PC-3 (cell line): Measurements from ENCODE around the gene LAMTOR2. TPM values are rescaled to one million over a fixed set of nuclear protein-coding genes. Genes with fewer than 3 reads are reported as not detected.
A peak's percentile ranks its signal among the peaks of the same experiment; 100 is the strongest.

ENCODE experiments used
- ATAC-seq: fragments of 200-7000 bp; cut with Tn5 transposase; 2 replicates; pipeline ENCODE4 v1.9.1; 2020; ENCODE audit warnings: mild to moderate bottlenecking, moderate library complexity
- BruUV-seq: library from RNA; stranded (reverse); fragments of 400-500 nt; replicated peaks from 2 replicates; lab custom pipeline; 2021; lab: Mats Ljungman, UMichigan
- CTCF ChIA-PET: fragments of 300-600 bp; sonication (Branson Sonifier 250); formaldehyde crosslinking; loops from one replicate; lab custom pipeline; 2022; ENCODE audit warnings: antibody characterized with exemption; lab: Charles Lee
- POLR2A ChIA-PET: fragments of 300-600 bp; sonication (Branson Sonifier 250); formaldehyde crosslinking; loops from one replicate; lab custom pipeline; 2022; ENCODE audit warnings: antibody characterized with exemption; ENCODE audit not compliant: unreplicated experiment; lab: Charles Lee
- DNase-seq: peaks from one replicate; pipeline ENCODE4 v3.0.0-alpha.2; 2015
- H2AFZ ChIP-seq: fragments of 300-600 bp; sonication (generic); 2 replicates; pipeline ENCODE4 v1.6.0; 2016; ENCODE audit warnings: antibody characterized with exemption, low read length
- H3F3A ChIP-seq: fragments of 300-600 bp; sonication (generic); one replicate; pipeline ENCODE4 v1.6.0; 2017; ENCODE audit warnings: antibody characterized with exemption, low read length, control low read depth, mild to moderate bottlenecking; ENCODE audit not compliant: unreplicated experiment
- H3K27ac ChIP-seq: fragments of 300-600 bp; sonication (generic); 2 replicates; pipeline ENCODE4 v1.5.1; 2016; ENCODE audit warnings: mild to moderate bottlenecking, low read length
- H3K27me3 ChIP-seq: fragments of 300-600 bp; sonication (generic); 2 replicates; pipeline ENCODE4 v1.6.1; 2016; ENCODE audit warnings: low read length, mixed read lengths
- H3K36me3 ChIP-seq: fragments of 300-600 bp; sonication (generic); 2 replicates; pipeline ENCODE4 v1.6.1; 2016; ENCODE audit warnings: low read depth, mixed run types, low read length, mixed read lengths
- H3K4me1 ChIP-seq: fragments of 300-600 bp; sonication (generic); 2 replicates; pipeline ENCODE4 v1.5.1; 2016; ENCODE audit warnings: low read length; ENCODE audit not compliant: insufficient read depth
- H3K4me2 ChIP-seq: fragments of 300-600 bp; sonication (generic); 2 replicates; pipeline ENCODE4 v1.6.0; 2016; ENCODE audit warnings: low read length
- H3K4me3 ChIP-seq: fragments of 300-600 bp; sonication (generic); 2 replicates; pipeline ENCODE4 v1.5.1; 2016; ENCODE audit warnings: mild to moderate bottlenecking, low read length, mixed read lengths
- H3K79me2 ChIP-seq: fragments of 300-600 bp; sonication (generic); 2 replicates; pipeline ENCODE4 v1.6.1; 2017; ENCODE audit warnings: low read length, mixed read lengths
- H3K9ac ChIP-seq: fragments of 300-600 bp; sonication (generic); 2 replicates; pipeline ENCODE4 v1.6.0; 2016; ENCODE audit warnings: mild to moderate bottlenecking, low read length
- H3K9me2 ChIP-seq: fragments of 300-600 bp; sonication (generic); replicated peaks from 2 replicates; pipeline ENCODE4 v1.6.1; 2016; ENCODE audit warnings: mixed run types, low read length, mixed read lengths
- H3K9me3 ChIP-seq: fragments of 300-600 bp; sonication (generic); 2 replicates; pipeline ENCODE4 v1.6.1; 2016; ENCODE audit warnings: low read length, mixed read lengths
- H4K20me1 ChIP-seq: fragments of 300-600 bp; sonication (generic); 2 replicates; pipeline ENCODE4 v1.6.1; 2016; ENCODE audit warnings: low read length, mixed read lengths
- EZH2 ChIP-seq: fragments of 300-600 bp; sonication (generic); IDR thresholded peaks from one replicate; pipeline ENCODE4 v1.6.1; 2017; ENCODE audit warnings: antibody characterized with exemption, mild to moderate bottlenecking, low read length; ENCODE audit not compliant: unreplicated experiment
- EZH2phosphoT487 ChIP-seq: fragments of 300-600 bp; sonication (generic); IDR thresholded peaks from 2 replicates; pipeline ENCODE4 v1.6.1; 2018; ENCODE audit warnings: mild to moderate bottlenecking, antibody characterized with exemption, low read length, borderline replicate concordance
- intact Hi-C: fragments of 100-400 bp; cut with micrococcal nuclease; formaldehyde crosslinking; loops from 2 replicates; pipeline ENCODE4 v1.9.0; 2023
- total RNA-seq: library from RNA; depleted of rRNA; stranded (reverse); fragments of >200 nt; gene quantifications from 2 replicates; pipeline ENCODE4 v1.2.3, GENCODE V29; 2014
- TF ChIP-seq, protein P1 (sequence below): fragments of 300-600 bp; sonication (generic); conservative IDR thresholded peaks from 2 replicates; pipeline ENCODE4 v1.5.1; 2017; ENCODE audit warnings: antibody characterized with exemption, low read depth, mild to moderate bottlenecking, low read length

The LAMTOR2 gene
- total RNA-seq, 1 experiment from 2014 or later: 130 TPM

DNA sequence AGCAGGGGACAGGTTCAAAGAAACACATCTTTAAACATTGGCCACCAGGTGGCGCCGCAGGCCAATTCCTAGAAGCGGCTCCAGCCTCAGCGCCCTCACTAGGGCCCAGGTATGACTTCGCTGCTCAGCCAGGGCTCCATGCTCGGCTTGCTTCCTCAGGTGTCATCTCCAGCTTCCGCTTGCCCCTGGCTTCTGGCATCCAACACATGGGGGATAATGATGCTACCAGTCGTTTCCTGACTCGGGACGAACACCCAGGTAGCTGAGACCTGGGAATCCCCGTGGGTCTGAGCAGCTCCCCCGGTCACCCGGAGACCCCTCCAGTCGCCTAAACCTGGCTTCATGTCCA, 36.2 kb downstream of the LAMTOR2 start:
- Histone ChIP-seq H3K27me3 (no peaks in the 10 kb centered on the region), H3K27ac (no peak overlapping the region), H4K20me1 (no peaks in the 10 kb centered on the region), H3K9me3 (no peaks in the 10 kb centered on the region), H3K4me1 (peaks cover 21% of the 10 kb centered on the region), H3K4me3 (no peak overlapping the region), H3K9me2 (no peaks in the 10 kb centered on the region), H3K4me2 (no peak overlapping the region), H3K79me2 (no peaks in the 10 kb centered on the region), H3K9ac (no peak overlapping the region), H3K36me3 (no peaks in the 10 kb centered on the region), H3F3A (no peaks in the 10 kb centered on the region), H2AFZ (peak overlapping the region; percentile 60)
- peak; percentile 97 for DNase-seq
- intact Hi-C loops: loop anchor here (1.0 kb wide), 3 partner anchors 39 to 134 kb away; no protein-coding TSS in a partner anchor
- TF ChIP-seq EZH2: no peak
- TF ChIP-seq, protein P1, sequence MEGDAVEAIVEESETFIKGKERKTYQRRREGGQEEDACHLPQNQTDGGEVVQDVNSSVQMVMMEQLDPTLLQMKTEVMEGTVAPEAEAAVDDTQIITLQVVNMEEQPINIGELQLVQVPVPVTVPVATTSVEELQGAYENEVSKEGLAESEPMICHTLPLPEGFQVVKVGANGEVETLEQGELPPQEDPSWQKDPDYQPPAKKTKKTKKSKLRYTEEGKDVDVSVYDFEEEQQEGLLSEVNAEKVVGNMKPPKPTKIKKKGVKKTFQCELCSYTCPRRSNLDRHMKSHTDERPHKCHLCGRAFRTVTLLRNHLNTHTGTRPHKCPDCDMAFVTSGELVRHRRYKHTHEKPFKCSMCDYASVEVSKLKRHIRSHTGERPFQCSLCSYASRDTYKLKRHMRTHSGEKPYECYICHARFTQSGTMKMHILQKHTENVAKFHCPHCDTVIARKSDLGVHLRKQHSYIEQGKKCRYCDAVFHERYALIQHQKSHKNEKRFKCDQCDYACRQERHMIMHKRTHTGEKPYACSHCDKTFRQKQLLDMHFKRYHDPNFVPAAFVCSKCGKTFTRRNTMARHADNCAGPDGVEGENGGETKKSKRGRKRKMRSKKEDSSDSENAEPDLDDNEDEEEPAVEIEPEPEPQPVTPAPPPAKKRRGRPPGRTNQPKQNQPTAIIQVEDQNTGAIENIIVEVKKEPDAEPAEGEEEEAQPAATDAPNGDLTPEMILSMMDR: peak; percentile 96
- no peak for TF ChIP-seq EZH2phosphoT487
- ATAC-seq: peak; percentile 95
- CTCF ChIA-PET: interaction anchor here (0.5 to 1.9 kb wide), 6 partner anchors 25 to 253 kb away, joined by 3 to 10 read pairs (median 4); no protein-coding TSS in a partner anchor
- POLR2A ChIA-PET: interaction anchor here (0.6 kb wide), 1 partner anchor 37 kb away, joined by 3 read pairs; no protein-coding TSS in a partner anchor
- no TSS peak for BruUV-seq

DNA sequence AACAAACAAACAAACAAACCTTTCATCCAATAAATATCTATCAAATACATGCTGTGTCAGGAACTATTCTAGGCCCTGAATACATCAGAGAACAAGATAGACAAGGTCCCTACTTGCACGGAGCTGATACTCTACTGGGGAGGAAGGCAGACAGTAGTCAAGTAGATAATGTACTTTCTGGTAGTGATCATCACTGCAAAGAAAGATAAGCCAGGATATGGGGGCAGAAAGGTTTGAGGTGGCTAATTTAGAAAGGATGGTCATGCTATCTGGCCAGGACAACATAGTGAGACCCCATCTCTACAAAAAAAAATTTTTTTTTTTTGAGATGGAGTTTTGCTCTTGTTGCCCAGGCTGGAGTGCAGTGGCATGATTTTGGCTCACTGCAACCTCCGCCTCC, 37.0 kb downstream of the LAMTOR2 start:
- no peak overlapping the region for H3K4me2 ChIP-seq
- no peaks in the 10 kb centered on the region for H3K9me3 ChIP-seq
- no peaks in the 10 kb centered on the region for H3K9me2 ChIP-seq
- H3K4me3 ChIP-seq: no peak overlapping the region
- ATAC-seq (no peak), DNase-seq (no peak)
- no peaks in the 10 kb centered on the region for H3K36me3 ChIP-seq
- no peaks in the 10 kb centered on the region for H3F3A ChIP-seq
- POLR2A ChIA-PET: interaction anchor here (0.6 to 0.9 kb wide), 2 partner anchors 31 to 35 kb away, joined by 4 to 7 read pairs; no protein-coding TSS in a partner anchor
- H3K27ac ChIP-seq: no peak overlapping the region
- peaks cover 21% of the 10 kb centered on the region for H3K4me1 ChIP-seq
- H4K20me1 ChIP-seq: no peaks in the 10 kb centered on the region
- no peak for TF ChIP-seq EZH2phosphoT487
- TF ChIP-seq, protein P1: no peak
- TF ChIP-seq EZH2: no peak
- BruUV-seq: no TSS peak
- H3K79me2 ChIP-seq: no peaks in the 10 kb centered on the region
- intact Hi-C loops: no loop called here
- H3K9ac ChIP-seq: no peak overlapping the region
- H3K27me3 ChIP-seq: no peaks in the 10 kb centered on the region
- CTCF ChIA-PET: interaction anchor here (0.6 to 1.9 kb wide), 4 partner anchors 24 to 142 kb away, joined by 3 to 10 read pairs (median 4); no protein-coding TSS in a partner anchor
- H2AFZ ChIP-seq: no peak overlapping the region

DNA sequence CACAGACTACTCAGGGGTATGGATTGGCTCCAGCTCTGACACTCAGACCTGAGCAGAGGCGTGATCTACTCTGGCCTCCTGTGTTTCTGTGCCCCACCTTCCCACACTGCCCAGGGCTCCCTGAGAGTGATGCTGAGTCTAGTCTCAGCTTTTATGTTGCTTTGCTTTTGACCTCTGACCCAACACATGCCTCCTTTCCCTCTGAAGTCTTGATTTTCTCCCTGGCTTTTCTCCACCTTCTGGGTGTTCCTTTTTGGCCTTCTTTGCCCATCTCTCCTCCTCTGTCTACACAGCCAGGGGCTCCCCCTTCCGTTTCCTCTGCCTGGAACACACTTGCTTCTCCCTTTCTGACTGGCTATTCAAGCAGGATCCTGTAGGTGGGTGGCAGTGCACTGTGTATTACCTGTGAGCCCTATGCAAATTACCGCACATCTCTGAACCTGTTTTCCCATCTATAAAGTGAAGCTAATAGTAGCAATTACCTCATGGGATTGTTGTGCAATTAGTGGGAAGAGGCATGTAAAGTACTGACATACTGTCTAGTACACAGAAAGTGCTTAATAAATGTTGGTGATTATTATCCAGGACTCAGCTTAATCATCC, 41.4 kb downstream of the LAMTOR2 start:
- no peaks in the 10 kb centered on the region for H3K9me2 ChIP-seq
- no peak overlapping the region for H3K9ac ChIP-seq
- intact Hi-C loops: loop anchor here (1.0 kb wide), 2 partner anchors 18 to 34 kb away; partner anchors contain the start of gene LMNA
- no peaks in the 10 kb centered on the region for H3K36me3 ChIP-seq
- no peaks in the 10 kb centered on the region for H3F3A ChIP-seq
- ATAC-seq (peak; percentile 7), DNase-seq (no peak)
- H4K20me1 ChIP-seq: no peaks in the 10 kb centered on the region
- TF ChIP-seq, protein P1: no peak
- TF ChIP-seq EZH2phosphoT487: no peak
- TF ChIP-seq EZH2: no peak
- no peaks in the 10 kb centered on the region for H3K9me3 ChIP-seq
- peaks cover 40% of the 10 kb centered on the region for H3K4me1 ChIP-seq
- ChIA-PET CTCF (interaction anchor here (0.5 to 4.7 kb wide), 10 partner anchors 17 to 119 kb away, joined by 3 to 22 read pairs (median 6); no protein-coding TSS in a partner anchor), POLR2A (interaction anchor here (0.7 to 2.0 kb wide), 4 partner anchors 24 to 50 kb away, joined by 3 to 7 read pairs (median 4); no protein-coding TSS in a partner anchor)
- no peaks in the 10 kb centered on the region for H3K79me2 ChIP-seq
- no peak overlapping the region for H3K4me3 ChIP-seq
- 0 out of 2 replicates have a peak overlapping the region, but pooled peaks have one; percentile 3 for H3K4me2 ChIP-seq
- H2AFZ ChIP-seq: no peak overlapping the region
- peak overlapping the region; percentile 1; the same call in 1 of the 2 replicates for H3K27ac ChIP-seq
- H3K27me3 ChIP-seq: no peaks in the 10 kb centered on the region
- no TSS peak for BruUV-seq
